SH-SY5Y (cell line): ENCODE results near the gene RFPL3.

Experiments used
- GATA2 ChIP-seq: IDR thresholded peaks from 2 replicates; pipeline ENCODE4 v1.6.1; 2011; ENCODE audit warnings: mild to moderate bottlenecking, low read depth, low read length
- GATA3 ChIP-seq: IDR thresholded peaks from 2 replicates; pipeline ENCODE4 v1.6.1; 2011; ENCODE audit warnings: low read depth, mild to moderate bottlenecking, low read length, moderate library complexity

Gene RFPL3

GRCh38 chr22:32325811-32326237 is 31.8 kb upstream of the RFPL3 start:
- TF ChIP-seq GATA2 (no peak), GATA3 (no peak)

GRCh38 chr22:32326647-32327046 is 31.0 kb upstream of the RFPL3 start:
- no peak for TF ChIP-seq GATA2
- TF ChIP-seq GATA3 = no peak

- TF ChIP-seq GATA3 = no peak
- no peak for TF ChIP-seq GATA2
Measured at GRCh38 chr22:32327066-32327465, 30.6 kb upstream of the RFPL3 start.

GRCh38 chr22:32327596-32328171 is 30.0 kb upstream of the RFPL3 start:
- TF ChIP-seq GATA2 = no peak
- TF ChIP-seq GATA3 = no peak

GRCh38 chr22:32328306-32329201 is 29.1 kb upstream of the RFPL3 start:
- TF ChIP-seq GATA3 = no peak
- no peak for TF ChIP-seq GATA2

- TF ChIP-seq GATA2 (no peak), GATA3 (no peak)
Measured at GRCh38 chr22:32329202-32329645, 28.4 kb upstream of the RFPL3 start.

GRCh38 chr22:32331236-32331917 is 26.3 kb upstream of the RFPL3 start:
- TF ChIP-seq GATA3 (no peak), GATA2 (no peak)

GRCh38 chr22:32331918-32332725 is 25.5 kb upstream of the RFPL3 start:
- no peak for TF ChIP-seq GATA2
- no peak for TF ChIP-seq GATA3

GRCh38 chr22:32333141-32333768 is 24.4 kb upstream of the RFPL3 start:
- TF ChIP-seq GATA2 (no peak), GATA3 (no peak)

GRCh38 chr22:32333769-32334659 is 23.7 kb upstream of the RFPL3 start:
- TF ChIP-seq GATA2 = no peak
- no peak for TF ChIP-seq GATA3

GRCh38 chr22:32334660-32335365 is 22.9 kb upstream of the RFPL3 start:
- TF ChIP-seq GATA2 (no peak), GATA3 (no peak)

- TF ChIP-seq GATA3 (no peak), GATA2 (no peak)
Measured at GRCh38 chr22:32335471-32335870, 22.2 kb upstream of the RFPL3 start.
